OCI-LY1 (cell line): ENCODE measurements around the gene MRTFA.

ENCODE experiments used
- CTCF ChIP-seq: fragments of 200-600 bp; sonication (generic), shearing (Covaris generic); IDR thresholded peaks from 2 replicates; pipeline ENCODE4 v1.5.1; 2017; ENCODE audit warnings: mild to moderate bottlenecking, antibody characterized with exemption, low read length, moderate library complexity, mixed read lengths
- EZH2 ChIP-seq: fragments of 200-600 bp; sonication (generic), shearing (Covaris generic); IDR thresholded peaks from 2 replicates; pipeline ENCODE4 v1.8.0; 2017; ENCODE audit warnings: borderline replicate concordance, mixed run types, mild to moderate bottlenecking, antibody characterized with exemption, low read length, moderate library complexity, mixed read lengths

GRCh38 chr22:40403651-40404050, 232.9 kb downstream of the MRTFA start:
- TF ChIP-seq CTCF (no peak), EZH2 (no peak)
